ENCODE results near the gene STARD5.

DNA sequence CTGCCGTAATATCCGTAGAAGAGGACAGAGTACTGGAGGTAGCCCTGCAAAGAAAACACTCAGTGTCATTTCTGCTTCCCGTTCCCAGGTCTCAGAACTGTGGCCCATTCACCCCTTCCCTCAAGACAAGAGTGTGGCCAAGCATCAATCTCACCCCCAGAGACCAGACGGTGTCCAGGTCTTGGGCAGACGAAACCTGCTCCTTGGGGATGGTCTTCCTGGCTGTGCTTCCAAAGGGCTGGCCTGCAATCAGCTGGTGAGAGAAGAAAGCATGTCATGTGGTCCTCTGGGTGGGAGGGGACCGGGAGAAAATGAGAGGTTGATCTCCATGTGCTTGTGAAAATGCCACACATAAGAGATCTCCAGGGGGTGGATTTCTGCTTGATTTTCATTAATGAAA is 34.3 kb upstream of the STARD5 start:
- no peak for TF ChIP-seq POLR2A (IDR thresholded peaks at IDR 0.05)
- no peak for TF ChIP-seq CTCF (IDR thresholded peaks at IDR 0.05)
